GM12874 (cell line): Measurements from ENCODE around the gene CAP2.

ENCODE experiments used
- CTCF ChIP-seq: IDR thresholded peaks from 2 replicates; pipeline ENCODE4 v1.5.1; 2011; ENCODE audit warnings: low read depth, mild to moderate bottlenecking, control low read depth, low read length, moderate library complexity; ENCODE audit not compliant: insufficient read depth

CAP2 gene

GRCh38 chr6:17506531-17506930 lies 113.1 kb downstream of the CAP2 start:
- TF ChIP-seq CTCF: no peak

- TF ChIP-seq CTCF: no peak
Observed at GRCh38 chr6:17506962-17507361, 113.6 kb downstream of the CAP2 start.

GRCh38 chr6:17511084-17511483 lies 117.7 kb downstream of the CAP2 start:
- TF ChIP-seq CTCF: no peak

GRCh38 chr6:17511580-17511979 lies 118.2 kb downstream of the CAP2 start:
- TF ChIP-seq CTCF: no peak

- no peak for TF ChIP-seq CTCF
Observed at GRCh38 chr6:17519120-17519519, 125.7 kb downstream of the CAP2 start.

- TF ChIP-seq CTCF: no peak
Observed at GRCh38 chr6:17525637-17526036, 132.2 kb downstream of the CAP2 start.

GRCh38 chr6:17527076-17527475 lies 133.7 kb downstream of the CAP2 start:
- TF ChIP-seq CTCF: no peak
